Heart left ventricle (tissue), 16 donors: ENCODE data around the gene GADL1. TPM values are rescaled to one million over a fixed set of nuclear protein-coding genes. Genes with fewer than 3 reads are reported as not detected.

Experiments used
- ATAC-seq, 4 donors: fragments of 200-7000 bp; cut with Tn5 transposase; one replicate each; pipeline ENCODE4 v1.9.1; 2020 to 2022; ENCODE audit warnings: moderate library complexity in 4 of 4, mild to moderate bottlenecking in 3 of 4, moderate number of reproducible peaks in 1 of 4
- DNase-seq, 5 donors: peaks; one replicate each; pipeline ENCODE4 v3.0.0-alpha.2; 2020
- H3K27ac ChIP-seq, 12 donors: fragments of 200-600 bp; sonication (generic) in 4 of 12; one replicate each; pipeline versions ENCODE4 v1.5.0 to v1.8.0; 2016 to 2022; ENCODE audit warnings: mild to moderate bottlenecking in 2 of 12
- H3K27me3 ChIP-seq, 9 donors: fragments of 200-600 bp; sonication (generic) in 2 of 9; one replicate each; pipeline versions ENCODE4 v1.5.1 to v1.8.0; 2016 to 2022; ENCODE audit warnings: mild to moderate bottlenecking in 3 of 9
- H3K36me3 ChIP-seq, 9 donors: fragments of 200-600 bp; sonication (generic) in 2 of 9; one replicate each; pipeline versions ENCODE4 v1.5.0 to v1.8.0; 2018 to 2022; ENCODE audit warnings: mild to moderate bottlenecking in 2 of 9
- H3K4me1 ChIP-seq, 12 donors: fragments of 200-600 bp; sonication (generic) in 4 of 12; one replicate each; pipeline versions ENCODE4 v1.5.0 to v1.8.0; 2016 to 2022; ENCODE audit warnings: mild to moderate bottlenecking in 3 of 12
- H3K4me3 ChIP-seq, 12 donors: fragments of 200-600 bp; sonication (generic) in 4 of 12; one replicate each; pipeline versions ENCODE4 v1.5.0 to v1.8.0; 2017 to 2022; ENCODE audit warnings: mild to moderate bottlenecking in 9 of 12, moderate library complexity in 4 of 12
- H3K9me3 ChIP-seq, 12 donors: fragments of 200-600 bp; sonication (generic) in 4 of 12; one replicate each; pipeline versions ENCODE4 v1.5.0 to v1.8.0; 2016 to 2022; ENCODE audit warnings: mild to moderate bottlenecking in 1 of 12
- POLR2A ChIP-seq, 2 donors: fragments of 450-650 bp; IDR thresholded peaks; one replicate each; pipeline ENCODE4 v1.6.1; 2017; ENCODE audit warnings: antibody characterized with exemption in 2 of 2, mild to moderate bottlenecking in 2 of 2, moderate library complexity in 2 of 2
- WGBS, 4 donors: extraction: QIAGEN DNeasy Blood & Tissue Kit in 2 of 4; methylation state at CpG; one replicate each; pipeline versions ENCODE4 v1.1.5 to v1.1.7; 2013 to 2018; 5-methylcytosine and 5-hydroxymethylcytosine counted together
- intact Hi-C, 10 donors: fragments of 100-400 bp; cut with DNase I; formaldehyde crosslinking; loops; one replicate each; pipeline versions ENCODE4 v1.11.1 to v1.14.2; 2022
- polyA plus RNA-seq, 2 donors: library from polyadenylated mRNA; stranded (reverse); fragments of 200-250 nt; gene quantifications; one replicate each; pipeline ENCODE4 v1.2.3, GENCODE V29; 2013
- total RNA-seq, 9 donors: library from RNA; depleted of rRNA in 2 of 9; stranded (reverse); fragments of >200 nt in 2 of 9; fragmentation: NEBNext Ultra II Directional in 3 of 9; extraction: Animal tissue kit (Norgen Biotek cat#: 25700) in 3 of 9; gene quantifications; one replicate each; pipeline versions ENCODE4 v1.1.0 to v1.2.4, GENCODE V29; 2016 to 2023
- TF ChIP-seq, protein P1 (sequence below), 12 donors: fragments of 200-600 bp; sonication (generic) in 4 of 12; IDR thresholded peaks; one replicate each; pipeline versions ENCODE4 v1.5.0 to v1.8.0; 2018 to 2022; ENCODE audit warnings: antibody characterized with exemption in 12 of 12, mild to moderate bottlenecking in 5 of 12
- donor health status: ischemic (EF 13 %, LVEDD 7.1; RV severe dilation, severe dysfunction).
- donor health status: healthy with polysubstance abuse.
- donor health status: DM: no; HTN: yes; CAD: no.
- donor health status: DM: no; HTN: no; CAD: no.
- donor health status: ischemic (EF 25% LVEDD 6.9; RV normal size, moderate dysfunction).
- donor health status: ischemic (EF 25% LVEDD 5.7; RV mildly dilated, moderate dysfunction).
- donor health status: healthy.
- donor health status: DM: yes; HTN: yes; CAD: no.
- donor health status: ischemic (EF 35%, LVEDD 5.7; RV mildly dilated, moderate dysfunction).
- donor health status: nonischemic (EF 11% LVEDD 7.7; RV severe dilation, severe dysfunction).
- donor health status: DM: yes; HTN: yes; CAD: no.
- donor health status: PGD.
- donor health status: ischemic (EF 29% LVEDD 5.4; RV normal size, mild dysfunction).
- donor health status: nonischemic (EF 23%, LVEDD 6.1; RV moderate dilation, normal function).

GADL1 gene
- total and polyA plus RNA-seq, 11 donors = 0.03 to 0.59 (median 0.18) TPM; not detected in 3

DNA sequence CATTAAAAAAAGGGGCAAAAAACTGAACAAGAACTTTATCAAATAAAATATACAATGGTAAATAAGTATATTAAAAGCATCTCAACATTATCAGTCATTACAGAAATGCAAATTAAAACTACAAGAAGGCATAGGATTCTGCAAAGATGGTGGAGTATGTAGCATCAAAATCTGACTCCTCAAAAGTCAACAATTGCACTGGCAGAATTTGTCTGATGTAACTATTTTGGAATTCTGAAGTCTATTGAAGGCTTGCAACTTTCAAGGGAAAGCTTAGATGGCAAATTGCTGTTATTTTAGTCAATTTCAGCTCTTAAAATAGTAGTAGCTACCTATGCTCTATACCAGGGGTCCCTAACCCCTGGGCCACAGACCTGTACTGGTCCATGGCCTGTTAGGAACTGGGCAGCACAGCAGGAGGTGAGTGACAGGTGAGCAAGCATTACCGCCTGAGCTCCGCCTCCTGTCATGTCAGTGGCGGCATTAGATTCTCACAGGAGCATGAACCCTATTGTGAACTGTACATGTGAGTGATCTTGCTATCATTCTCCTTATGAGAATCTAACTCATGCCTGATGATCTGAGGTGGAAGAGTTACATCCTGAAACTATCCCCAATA, 180.5 kb downstream of the GADL1 start:
- Histone ChIP-seq H3K27ac (no peak overlapping the region), H3K4me1 (peaks cover 0 to 12% (median 0%) of the 10 kb centered on the region in 12 donors), H3K9me3 (peaks cover 0 to 2% (median 0%) of the 10 kb centered on the region in 12 donors), H3K36me3 (no peaks in the 10 kb centered on the region), H3K4me3 (no peak overlapping the region), H3K27me3 (no peaks in the 10 kb centered on the region)
- DNase-seq = no peak
- TF ChIP-seq POLR2A (IDR thresholded peaks at IDR 0.05) = no peak
- TF ChIP-seq, protein P1, sequence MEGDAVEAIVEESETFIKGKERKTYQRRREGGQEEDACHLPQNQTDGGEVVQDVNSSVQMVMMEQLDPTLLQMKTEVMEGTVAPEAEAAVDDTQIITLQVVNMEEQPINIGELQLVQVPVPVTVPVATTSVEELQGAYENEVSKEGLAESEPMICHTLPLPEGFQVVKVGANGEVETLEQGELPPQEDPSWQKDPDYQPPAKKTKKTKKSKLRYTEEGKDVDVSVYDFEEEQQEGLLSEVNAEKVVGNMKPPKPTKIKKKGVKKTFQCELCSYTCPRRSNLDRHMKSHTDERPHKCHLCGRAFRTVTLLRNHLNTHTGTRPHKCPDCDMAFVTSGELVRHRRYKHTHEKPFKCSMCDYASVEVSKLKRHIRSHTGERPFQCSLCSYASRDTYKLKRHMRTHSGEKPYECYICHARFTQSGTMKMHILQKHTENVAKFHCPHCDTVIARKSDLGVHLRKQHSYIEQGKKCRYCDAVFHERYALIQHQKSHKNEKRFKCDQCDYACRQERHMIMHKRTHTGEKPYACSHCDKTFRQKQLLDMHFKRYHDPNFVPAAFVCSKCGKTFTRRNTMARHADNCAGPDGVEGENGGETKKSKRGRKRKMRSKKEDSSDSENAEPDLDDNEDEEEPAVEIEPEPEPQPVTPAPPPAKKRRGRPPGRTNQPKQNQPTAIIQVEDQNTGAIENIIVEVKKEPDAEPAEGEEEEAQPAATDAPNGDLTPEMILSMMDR (IDR thresholded peaks at IDR 0.05) = no peak
- WGBS, 4 donors = 93 to 100% (median 99%) methylated on average over 2 to 3 of the region's 3 CpGs
- no peak for ATAC-seq
- intact Hi-C loops = no loop called here

DNA sequence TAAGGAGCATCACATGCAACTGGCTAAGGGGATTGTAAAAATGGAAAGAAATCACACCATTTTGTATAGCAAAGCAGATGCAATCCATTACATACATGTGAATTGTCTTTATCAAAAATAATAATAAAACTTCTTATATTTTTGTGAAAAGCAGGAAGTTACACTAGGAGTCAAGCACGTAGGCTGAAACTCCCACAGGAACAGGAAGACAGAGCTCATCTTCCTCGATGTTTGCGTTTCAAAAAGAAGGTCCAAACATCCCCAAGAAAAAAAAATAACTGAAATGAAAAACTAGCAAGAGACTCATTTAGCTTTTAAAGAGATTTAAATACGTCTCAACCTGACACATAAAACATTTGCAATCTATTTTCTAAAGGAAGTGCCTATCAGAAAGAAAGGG, 181.5 kb downstream of the GADL1 start:
- H3K4me1 ChIP-seq = peaks cover 0 to 18% (median 0%) of the 10 kb centered on the region in 12 donors
- 43 to 51% (median 46%) methylated on average over 4 of the region's 4 CpGs for WGBS, 4 donors
- no peaks in the 10 kb centered on the region for H3K27me3 ChIP-seq
- intact Hi-C loops = no loop called here
- ATAC-seq (no peak), DNase-seq (no peak)
- H3K9me3 ChIP-seq = peaks cover 0 to 2% (median 0%) of the 10 kb centered on the region in 12 donors
- H3K27ac ChIP-seq = no peak overlapping the region
- H3K4me3 ChIP-seq = no peak overlapping the region
- H3K36me3 ChIP-seq = no peaks in the 10 kb centered on the region
- TF ChIP-seq, protein P1 (IDR thresholded peaks at IDR 0.05) = no peak

DNA sequence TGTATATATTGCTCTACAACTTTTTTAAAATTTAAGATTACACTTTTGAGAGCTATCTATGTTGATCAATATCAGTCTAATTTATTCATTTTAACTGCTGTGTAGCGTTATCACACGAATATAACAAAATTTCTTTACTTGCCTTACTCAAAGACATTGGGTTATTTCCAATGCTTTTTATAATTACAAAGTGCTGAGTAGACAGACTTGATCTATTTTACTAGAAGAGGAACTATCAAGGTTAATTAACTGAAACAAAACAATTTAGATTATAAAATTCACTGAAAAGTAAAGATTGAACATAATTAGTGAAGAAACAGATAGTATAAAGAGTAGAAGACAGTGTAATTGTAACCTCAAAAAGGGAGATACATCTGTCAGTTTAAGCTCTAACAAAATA, 182.6 kb downstream of the GADL1 start:
- no peak overlapping the region for H3K27ac ChIP-seq
- intact Hi-C loops = no loop called here
- H3K4me3 ChIP-seq = no peak overlapping the region
- 93 to 98% (median 94%) methylated on average over 2 of the region's 2 CpGs for WGBS, 4 donors
- TF ChIP-seq, protein P1 (IDR thresholded peaks at IDR 0.05) = no peak
- no peak for TF ChIP-seq POLR2A (IDR thresholded peaks at IDR 0.05)
- no peaks in the 10 kb centered on the region for H3K27me3 ChIP-seq
- DNase-seq (no peak), ATAC-seq (no peak)
- no peaks in the 10 kb centered on the region for H3K36me3 ChIP-seq
- H3K9me3 ChIP-seq = peaks cover 0 to 2% (median 0%) of the 10 kb centered on the region in 12 donors
- H3K4me1 ChIP-seq = peaks cover 0 to 18% (median 0%) of the 10 kb centered on the region in 12 donors

DNA sequence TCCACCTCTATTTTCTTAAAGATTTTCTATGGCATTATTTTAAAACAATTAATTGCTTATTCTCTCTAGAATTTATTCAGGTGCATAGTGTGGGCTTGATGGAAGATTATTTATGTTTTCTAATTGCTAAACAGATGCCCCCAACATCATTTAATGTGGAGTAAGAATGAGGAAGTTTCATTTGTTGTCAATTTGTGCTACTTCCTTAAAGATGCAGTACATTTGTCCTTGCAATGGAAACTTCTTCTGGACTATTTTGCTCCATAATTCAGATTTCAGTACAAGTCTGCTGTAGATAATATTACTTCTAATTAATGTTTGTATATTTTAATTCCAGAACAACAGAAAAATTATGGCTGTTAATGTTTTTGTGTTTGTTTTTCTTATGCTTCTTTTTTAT, 183.3 kb downstream of the GADL1 start:
- H3K4me3 ChIP-seq = no peak overlapping the region
- intact Hi-C loops = no loop called here
- DNase-seq (no peak), ATAC-seq (no peak)
- H3K36me3 ChIP-seq = no peaks in the 10 kb centered on the region
- H3K9me3 ChIP-seq = peaks cover 0 to 2% (median 0%) of the 10 kb centered on the region in 12 donors
- no peak overlapping the region for H3K27ac ChIP-seq
- peaks cover 0 to 18% (median 0%) of the 10 kb centered on the region in 12 donors for H3K4me1 ChIP-seq
- no peaks in the 10 kb centered on the region for H3K27me3 ChIP-seq
- TF ChIP-seq POLR2A (IDR thresholded peaks at IDR 0.05) = no peak
- TF ChIP-seq, protein P1 (IDR thresholded peaks at IDR 0.05) = no peak
